HG03439 (cell line): ENCODE measurements around the gene JPT1.

Source experiments
- ATAC-seq: cut with Tn5 transposase; IDR thresholded peaks from one replicate; pipeline ENCODE4 v1.9.1; 2021; ENCODE audit warnings: mild to moderate bottlenecking, moderate library complexity; ENCODE audit not compliant: unreplicated experiment

Gene JPT1

DNA sequence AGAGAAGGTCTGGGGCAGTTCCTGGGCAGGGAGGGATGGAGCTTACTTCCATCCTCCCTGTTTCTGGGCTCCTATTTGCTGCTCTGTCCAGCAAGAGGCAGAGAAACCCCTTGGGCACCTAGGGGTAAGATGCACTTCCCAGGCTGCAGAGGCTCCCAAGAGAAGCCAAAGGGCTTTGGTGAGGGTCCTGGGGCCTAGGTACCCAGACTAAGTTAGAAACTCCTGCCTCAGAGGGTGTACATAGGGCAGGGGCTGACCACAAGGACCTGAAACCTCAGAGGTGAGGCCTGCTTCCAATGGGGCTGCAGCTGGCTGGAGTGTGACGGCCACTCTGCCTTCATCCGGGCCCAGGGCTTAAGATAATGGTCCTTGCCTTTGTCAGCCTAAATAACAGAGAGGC is 46.1 kb downstream of the JPT1 start:
- ATAC-seq: no peak

DNA sequence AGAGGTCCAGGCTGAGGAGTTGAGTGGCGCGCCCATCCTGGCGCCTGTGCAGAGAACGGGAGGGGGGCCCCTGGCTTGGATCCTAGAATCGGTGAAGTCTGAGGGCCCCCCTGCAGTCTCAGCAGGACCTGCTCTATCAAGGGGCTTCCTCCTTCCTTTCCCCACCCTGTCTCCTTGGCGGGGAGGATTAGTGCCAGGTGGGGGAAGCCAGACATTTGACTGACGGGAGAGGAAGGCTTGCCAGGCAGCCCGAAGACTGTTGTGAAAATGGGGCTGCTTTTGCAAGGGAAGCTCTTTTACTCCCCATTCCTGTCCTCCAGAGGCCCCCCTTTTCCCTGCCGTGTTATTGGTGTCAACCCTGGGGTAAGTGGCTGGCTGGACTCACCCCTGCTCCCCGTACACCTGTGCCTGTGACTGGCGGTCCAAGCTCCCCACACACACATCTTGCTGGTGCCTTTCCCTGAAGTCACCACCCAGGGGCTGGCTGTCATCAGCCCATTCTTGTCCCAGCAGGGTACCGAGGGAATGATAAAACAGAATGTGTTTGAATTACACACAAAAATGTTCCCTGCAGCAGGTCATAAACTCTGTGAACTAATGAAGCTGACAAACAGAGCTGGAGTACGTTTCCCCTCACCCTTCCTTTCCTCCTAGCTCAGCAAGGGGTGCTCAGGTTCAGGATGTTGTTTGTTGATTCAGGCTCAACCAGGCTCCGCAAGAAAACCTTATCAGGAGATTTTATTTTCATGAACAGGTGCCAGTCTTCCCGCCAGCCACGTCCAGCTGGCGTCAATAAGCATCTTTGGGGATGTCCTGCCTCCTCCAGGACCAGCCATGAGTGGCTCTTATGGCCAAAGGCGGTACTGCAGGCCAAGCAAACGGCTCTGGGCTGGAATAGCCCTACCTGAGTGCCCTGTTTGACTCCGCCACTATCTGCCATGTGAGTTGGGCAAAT is 48.9 kb downstream of the JPT1 start:
- ATAC-seq: no peak

DNA sequence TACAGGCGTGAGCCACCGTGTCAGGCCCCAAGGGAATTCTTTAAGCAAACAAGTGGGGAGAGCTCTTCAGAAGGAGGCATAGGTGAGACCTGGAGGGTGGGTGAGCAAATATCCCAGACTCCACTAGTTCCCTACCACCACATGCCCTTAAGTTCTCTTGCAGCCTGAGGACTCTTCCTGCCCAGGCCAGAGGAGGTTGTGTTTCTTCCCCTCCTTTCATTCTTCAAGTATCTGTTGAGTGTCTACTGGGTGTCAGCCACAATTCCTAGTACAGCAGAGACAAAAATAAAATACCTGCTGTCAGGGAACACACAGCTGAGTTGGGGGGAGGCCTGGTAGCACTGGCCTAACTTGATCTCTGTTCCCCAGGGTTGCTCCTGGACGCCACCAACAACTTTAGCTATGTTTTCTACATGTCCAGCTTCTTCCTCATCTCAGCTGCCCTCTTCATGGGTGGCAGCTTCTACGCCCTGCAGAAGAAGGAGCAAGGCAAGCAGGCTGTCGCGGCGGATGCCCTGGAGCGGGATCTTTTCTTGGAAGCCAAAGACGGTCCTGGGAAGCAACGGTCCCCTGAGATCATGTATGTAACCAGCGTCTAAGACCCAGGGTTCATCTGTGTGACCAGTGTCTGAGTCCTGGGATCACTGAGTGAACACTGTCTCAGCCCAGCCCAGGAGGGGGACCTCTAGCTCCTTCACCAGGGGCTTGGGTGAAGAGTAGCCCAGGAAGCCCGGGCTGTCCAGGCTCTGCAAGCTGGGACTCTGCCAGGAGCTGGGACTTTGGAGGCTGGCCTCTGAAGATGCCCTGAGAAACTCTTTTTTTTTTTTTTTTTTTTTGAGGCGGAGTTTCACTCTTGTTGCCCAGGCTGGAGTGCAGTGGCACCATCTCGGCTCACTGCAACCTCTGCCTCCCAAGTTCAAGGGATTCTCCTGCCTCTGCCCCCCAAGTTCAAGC is 50.4 kb downstream of the JPT1 start:
- no peak for ATAC-seq

DNA sequence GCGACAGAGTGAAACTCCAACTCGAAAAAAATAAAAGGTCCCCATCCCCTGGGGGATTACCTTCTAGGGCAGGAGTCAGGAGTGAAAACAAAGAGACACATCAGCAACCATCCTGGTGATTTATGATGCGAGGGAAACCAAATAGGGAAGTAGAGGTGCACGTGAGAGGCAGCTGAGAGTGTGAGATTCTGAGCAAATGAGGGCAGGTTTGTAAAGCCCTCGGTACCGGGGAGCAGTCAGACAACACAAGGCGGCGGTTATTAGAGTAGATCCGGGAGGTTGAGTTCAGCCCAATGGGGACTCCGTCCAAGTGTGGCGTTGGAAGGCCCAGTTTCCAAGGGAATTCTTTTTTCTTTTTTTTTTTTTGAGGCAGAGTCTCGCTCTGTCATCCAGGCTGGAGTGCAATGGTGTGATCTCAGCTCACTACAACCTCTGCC is 51.9 kb downstream of the JPT1 start:
- no peak for ATAC-seq

DNA sequence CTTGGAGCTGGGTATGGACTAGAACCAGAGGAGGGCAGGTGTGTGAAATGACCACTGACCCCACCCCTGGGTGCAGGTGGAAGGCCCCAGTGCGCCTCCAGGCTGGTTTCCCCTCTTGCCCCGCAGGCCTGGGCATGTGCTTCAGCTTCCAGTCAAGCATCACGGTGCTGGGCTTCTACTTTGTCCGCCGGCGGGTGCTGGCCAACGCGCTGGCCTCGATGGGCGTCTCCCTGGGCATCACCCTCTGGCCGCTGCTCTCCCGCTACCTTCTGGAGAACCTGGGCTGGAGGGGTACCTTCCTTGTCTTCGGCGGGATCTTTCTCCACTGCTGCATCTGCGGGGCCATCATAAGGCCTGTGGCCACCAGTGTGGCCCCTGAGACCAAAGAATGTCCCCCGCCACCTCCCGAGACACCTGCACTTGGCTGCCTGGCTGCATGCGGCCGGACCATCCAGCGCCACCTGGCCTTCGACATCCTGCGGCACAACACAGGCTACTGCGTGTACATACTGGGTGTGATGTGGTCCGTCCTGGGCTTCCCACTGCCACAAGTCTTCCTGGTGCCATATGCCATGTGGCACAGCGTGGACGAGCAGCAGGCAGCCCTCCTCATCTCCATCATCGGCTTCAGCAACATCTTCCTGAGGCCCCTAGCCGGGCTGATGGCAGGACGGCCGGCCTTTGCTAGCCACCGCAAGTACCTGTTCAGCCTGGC is 54.3 kb downstream of the JPT1 start:
- no peak for ATAC-seq

DNA sequence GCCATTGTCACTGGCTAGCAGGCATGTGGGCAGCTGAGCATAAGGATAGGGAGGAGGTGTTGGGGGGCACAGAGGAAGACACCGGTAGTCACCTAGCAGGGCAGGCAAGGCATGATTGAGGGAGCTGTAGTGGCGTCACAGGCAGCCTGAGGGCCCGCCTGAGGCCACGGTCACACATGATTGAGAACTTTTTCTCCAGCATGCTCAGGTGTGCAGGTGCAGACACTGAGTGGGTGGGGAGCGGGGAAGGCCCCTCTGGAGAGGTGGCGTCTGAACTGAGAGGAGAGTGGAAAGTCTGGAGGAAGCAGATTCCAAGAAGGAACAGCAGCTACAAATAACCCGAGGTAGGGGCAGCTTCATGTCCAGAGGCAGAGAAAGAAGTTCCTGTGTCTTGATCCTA is 55.5 kb downstream of the JPT1 start:
- no peak for ATAC-seq

DNA sequence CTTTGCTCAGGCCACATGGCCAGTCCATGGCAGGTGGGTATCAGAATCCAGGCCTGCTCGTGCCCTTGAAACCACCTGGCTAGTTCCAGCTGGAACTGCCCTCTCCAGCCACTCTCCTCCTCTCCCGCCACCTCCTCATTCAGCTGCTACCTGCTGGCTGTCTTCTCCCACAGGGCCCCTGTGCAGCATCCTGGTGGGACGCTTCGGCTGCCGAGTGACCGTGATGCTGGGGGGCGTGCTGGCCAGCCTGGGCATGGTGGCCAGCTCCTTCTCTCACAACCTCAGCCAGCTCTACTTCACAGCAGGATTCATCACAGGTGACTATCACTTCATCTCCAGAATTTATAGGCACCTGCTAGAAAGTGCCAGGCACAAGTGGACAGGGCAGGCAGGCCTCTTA is 56.4 kb downstream of the JPT1 start:
- no peak for ATAC-seq

DNA sequence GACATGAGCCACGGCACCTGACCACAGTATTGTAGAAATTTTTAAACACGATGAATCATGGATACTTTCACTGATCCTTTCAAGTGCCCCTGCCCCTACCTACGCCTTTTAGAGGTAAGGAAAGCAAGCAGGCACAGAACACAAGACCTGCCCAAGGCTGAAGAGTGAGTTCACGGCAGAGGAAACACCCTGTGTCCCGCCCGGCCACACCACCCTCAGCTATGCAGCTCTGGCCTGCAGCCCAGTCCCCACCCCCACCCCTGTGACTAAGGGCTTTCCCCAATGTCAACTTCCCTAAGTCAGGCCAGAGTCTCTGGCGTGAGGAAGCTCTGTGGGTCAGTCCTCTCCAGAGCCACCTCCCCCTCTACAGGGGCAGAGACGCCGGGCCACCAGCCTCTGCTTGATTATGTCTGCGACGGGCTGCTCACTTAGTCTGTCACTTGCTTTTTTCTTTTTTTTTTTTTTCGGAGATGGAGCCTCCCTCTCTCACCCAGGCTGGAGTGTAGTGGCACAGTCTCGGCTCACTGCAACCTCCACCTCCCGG is 58.2 kb downstream of the JPT1 start:
- ATAC-seq: no peak

DNA sequence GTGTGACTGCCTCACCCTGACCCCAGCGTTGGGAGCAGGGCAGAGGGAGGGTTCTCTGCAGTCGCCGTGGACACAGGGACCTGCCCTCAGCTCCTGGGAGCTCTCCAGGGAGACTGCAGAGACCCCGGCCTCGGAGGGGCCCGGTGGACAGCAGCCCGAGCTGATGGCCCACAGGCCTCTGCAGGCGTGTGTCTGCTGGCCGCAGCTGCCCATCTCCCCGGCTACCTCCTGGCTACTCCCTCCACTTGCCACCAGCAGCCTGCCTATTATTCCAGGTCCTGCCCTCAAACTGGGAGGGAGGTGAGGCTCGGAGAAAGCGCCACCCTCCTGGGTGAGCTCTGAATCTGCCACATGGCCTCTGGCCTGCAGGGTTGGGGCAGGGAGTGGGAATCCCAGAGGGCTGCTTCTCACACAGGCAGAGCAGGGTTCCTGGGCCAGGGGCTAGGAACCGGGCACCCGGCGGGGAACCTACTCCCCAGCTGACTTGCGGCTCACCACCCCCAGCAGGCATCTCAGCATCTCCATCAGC is 59.4 kb downstream of the JPT1 start:
- no peak for ATAC-seq

DNA sequence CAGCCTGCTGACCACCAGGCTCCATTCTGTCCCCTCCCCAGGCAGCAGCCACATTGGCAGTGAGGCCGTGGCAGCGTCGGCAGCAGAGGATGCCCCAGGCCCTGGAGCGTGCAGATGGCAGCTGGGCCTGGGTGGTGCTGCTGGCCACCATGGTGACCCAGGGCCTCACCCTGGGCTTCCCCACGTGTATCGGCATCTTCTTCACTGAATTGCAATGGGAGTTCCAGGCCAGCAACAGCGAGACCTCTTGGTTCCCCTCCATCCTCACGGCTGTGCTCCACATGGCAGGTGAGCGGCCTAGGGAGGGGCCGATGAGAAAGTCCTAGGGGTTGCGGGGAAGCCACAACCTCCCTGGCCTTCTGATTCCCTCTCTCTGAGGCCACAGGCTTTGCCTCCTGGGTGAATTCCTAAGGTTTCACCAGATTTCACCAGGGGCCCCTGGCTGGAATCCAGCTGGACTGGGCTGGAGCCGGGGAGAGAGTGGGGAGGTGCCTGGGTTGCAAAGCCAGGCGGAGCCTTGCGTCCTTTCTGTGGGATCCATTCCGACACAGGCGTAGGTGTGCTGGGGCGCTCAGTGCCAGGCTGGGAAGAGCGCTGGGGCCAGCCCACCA is 60.7 kb downstream of the JPT1 start:
- no peak for ATAC-seq

DNA sequence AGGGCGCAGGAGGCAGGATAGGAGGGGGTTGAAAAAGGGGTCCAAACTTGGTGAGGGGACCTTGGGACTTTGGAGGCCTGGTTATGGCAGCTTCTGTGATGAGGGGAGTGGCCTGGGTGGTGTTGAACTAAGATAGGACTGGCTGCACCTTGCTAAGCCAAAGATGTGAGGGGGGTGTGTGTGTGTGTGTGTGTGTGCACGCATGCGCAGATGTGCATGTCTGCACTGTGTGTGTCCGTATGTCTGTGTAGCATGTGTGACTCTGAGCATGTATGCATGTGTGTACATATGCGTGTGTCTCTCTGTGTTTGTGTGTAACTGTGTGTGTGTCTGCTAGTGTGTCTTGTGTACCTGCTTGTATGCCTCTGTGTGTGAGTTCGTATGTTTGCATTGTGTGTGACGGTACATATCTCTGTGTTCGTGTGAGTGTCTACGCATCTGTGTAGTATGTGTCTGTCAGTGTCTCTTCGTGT is 62.4 kb downstream of the JPT1 start:
- ATAC-seq: no peak

DNA sequence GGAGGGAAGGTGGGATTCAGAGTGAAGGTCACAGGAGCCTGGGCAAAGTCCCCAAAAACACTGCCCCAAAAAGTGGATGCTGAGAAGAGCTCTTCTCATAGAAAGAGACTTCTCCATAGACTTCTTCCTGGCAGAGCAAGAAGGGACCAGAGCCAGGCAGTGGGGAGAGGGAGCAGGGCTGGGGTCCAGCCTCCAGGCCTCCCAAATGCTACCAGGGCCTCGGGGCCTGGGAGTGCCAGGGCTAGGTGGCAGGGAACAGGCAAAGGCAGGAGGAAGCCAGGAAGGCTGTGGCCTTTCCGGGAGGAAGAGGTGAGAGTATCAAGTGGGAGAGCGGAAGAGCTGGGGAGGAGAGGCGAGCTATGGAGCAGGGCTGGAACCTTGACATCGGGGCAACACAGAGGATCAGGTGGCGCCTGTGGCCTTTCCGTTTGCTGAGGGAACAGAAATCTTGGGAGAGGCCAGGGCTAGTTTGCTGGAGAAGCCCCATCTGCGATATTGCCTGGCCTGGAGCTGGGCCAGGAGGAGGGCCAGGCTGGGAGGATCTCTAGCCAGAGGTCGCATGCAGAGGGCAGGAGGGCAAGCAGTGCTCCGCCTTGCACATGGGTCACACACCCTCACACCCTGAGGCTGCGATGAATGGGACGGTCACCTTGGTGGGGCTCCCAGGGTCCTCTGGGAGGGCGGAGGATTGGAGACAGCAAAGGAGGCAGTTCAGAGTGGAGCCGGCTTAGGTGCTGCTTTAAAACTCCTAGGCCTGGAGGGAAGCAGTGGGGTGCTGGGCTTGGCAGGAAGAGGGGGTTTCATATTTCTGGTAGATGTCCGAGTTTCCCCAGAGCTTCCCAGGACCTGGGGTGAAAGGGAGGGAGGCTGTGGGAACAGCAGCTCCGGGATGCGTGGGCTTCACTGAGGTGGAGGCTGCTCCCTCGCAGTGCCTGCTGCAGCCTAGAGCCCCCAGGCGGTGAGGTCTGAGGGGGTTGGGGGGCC is 63.1 kb downstream of the JPT1 start:
- ATAC-seq: no peak

DNA sequence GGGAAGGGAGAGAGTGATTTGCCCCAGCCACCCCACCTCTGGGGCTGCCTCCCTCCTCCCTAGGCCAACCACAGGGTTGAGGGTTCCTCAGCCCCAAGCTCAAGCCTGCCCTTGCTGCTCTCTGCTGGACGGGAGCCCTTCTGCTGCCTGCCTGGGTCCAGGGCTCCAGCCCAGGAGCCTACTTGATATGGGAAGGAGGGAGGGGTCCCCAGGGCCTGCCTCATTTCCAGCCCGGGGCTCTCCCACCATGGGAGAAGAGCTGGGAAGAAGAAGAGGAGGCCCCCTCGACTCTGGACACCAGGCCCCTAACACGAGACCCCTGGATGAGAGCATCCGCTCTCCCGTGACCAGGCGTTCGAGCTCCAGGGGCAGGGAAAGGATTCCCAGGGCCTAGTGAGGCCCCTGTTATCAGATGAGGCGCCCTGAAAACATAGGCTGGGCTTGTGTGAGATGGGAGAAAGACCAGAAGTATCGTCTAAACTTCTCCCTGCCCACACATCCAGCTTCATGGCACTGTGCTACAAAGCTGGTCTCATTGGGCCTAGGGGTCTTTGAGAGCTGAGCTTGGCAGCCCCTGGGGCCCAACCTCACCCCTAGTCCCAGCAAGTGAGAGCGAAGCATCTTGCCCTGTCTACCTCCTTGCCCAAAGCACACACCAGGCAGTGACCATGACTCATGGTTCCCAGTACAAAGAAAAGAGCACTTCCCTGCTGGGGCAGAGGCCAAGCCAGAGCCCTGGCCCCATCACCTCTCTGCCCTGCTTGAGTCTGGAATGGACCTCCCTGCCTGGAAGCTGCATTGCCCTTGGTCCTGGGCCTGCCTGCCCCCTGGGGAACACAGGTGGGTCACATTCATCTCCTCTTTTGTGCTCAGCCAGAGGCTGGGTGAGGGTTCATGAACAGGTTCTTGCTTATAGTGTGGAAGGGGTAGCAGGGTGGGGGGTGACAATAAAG is 65.6 kb downstream of the JPT1 start:
- ATAC-seq: no peak

DNA sequence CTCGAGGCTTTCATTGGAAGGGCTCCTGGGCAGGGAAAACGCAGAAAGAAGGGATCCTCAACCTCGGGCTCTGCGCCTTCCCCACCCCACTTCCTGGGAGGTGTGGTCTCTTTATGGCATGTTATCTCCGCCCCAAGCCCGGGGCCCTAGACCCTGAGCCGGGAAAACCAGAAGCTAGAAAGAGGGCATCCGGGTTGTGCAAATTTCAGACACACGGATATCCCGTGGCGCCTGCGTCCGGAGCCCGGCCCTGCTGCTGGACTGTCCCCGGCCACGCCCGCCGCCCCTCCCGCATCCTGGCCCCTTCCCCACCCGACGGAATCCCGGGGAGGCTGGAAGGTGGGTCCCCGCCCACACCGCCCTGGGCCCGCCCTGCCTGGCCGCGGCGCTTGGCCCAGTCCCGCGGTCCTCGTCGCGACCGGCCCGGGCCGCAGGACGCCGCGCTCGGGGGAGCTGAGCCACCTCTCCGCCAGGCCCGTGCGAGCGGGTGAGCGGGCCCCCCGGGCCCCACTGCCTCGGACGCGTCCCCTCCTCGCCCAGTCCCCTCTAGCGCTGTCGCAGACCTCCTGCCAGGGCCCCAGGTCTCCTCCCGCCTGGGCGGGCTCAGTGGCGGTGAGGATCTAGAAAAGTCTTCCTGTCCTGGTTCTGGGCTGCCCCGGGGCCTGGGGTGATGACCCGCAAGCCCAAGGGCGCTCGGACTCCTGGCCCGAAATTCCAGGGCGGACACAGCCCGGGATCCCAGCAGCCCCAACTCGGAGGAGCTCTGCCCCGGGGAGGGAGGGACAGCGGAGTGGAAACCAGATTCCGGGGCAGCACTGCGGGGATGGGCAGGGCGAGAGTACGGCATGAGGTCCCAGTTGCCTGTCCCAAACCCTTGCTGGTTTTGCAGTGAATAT is 66.5 kb downstream of the JPT1 start, which contains the start of gene SLC16A5:
Gene SLC16A5, plus strand, starts transcription at position 397 of the 896 bp plus-strand sequence. CDS start 5,683 bp downstream, outside the sequence.
- no peak for ATAC-seq

DNA sequence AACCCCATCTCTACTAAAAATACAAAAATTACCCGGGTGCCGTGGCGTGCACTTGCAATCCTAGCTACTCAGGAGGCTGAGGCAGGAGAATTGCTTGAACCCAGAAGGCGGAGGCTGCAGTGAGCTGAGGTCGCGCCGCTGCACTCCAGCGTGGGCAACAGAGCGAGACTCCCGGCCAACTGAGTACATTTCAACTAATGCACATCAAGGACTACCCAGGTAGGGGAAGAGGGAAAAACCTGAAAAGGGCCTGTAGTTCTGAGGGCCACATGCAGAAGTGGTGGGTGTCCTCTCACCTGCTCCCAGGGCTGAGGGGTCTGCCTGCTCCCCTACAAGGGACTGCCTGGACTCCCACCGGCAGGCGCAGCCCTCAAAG is 67.1 kb downstream of the JPT1 start:
- ATAC-seq: no peak

DNA sequence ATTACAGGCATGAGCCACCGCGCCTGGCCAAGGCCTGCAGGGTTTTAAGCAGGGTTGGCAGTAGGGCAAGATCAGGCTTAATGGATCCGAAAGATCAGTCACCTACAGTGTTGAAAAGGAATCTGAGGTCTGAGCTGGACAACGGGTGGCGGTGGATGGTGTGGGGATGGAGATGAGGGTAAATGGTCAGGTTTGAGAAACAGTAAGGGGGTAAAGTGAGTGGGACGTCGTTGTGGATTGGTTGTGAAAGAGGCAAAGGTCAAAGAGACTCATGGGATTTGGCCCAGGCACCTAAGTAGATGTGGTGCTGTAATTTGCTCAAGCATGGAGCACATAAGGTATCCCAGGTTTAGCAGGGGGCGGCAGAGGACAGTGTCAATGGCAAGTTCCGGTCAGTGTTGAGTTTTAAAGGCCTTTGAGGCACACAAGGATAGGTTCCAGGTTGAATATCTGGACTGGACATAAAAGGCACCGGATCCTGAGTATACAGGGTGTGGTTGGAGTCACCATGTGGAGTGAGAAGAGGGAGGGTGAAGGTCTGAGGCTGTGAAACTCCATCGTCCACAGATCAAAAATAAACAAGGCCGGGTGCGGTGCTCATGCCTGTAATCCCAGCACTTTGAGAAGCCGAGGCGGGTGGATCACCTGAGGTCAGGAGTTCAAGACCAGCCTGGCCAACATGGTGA is 67.7 kb downstream of the JPT1 start:
- ATAC-seq: no peak
